HL-60 (cell line): ENCODE results near the gene SEMA3D.

Source experiments
- GABPA ChIP-seq: IDR thresholded peaks from 2 replicates; pipeline ENCODE4 v1.6.1; 2012; ENCODE audit warnings: low read depth
- POLR2AphosphoS5 ChIP-seq: IDR thresholded peaks from 2 replicates; pipeline ENCODE4 v1.6.1; 2012; ENCODE audit warnings: low read depth
- SPI1 ChIP-seq: IDR thresholded peaks from 2 replicates; pipeline ENCODE4 v1.6.1; 2012; ENCODE audit warnings: low read depth, mild to moderate bottlenecking, borderline replicate concordance
- TF ChIP-seq, protein P1 (sequence below): IDR thresholded peaks from one replicate; pipeline ENCODE4 v1.5.1; 2011; ENCODE audit warnings: low read length, control low read depth, inconsistent platforms; ENCODE audit not compliant: insufficient read depth
- TF ChIP-seq, protein P2 (sequence below): IDR thresholded peaks from 2 replicates; pipeline ENCODE4 v1.6.1; 2012; ENCODE audit warnings: low read depth; ENCODE audit not compliant: insufficient replicate concordance

DNA sequence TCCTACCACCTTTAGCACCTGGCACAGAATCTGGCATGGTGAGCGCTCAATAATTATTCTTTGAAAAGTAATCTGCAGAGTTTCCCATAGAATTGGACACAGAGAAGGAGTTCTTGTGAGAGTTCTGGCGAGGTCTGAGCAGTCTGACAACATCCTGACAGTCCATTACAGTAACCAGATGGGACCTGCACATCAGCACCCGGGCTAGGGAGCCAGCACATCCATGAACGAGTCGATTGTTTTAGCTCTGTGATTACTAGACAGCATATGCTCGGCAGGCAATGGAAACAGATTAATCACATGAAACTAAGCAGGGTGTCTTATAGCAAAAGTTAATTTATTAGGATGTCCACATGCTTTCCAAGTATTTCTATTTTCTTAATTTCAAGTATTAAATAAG lies 96.7 kb downstream of the SEMA3D start:
- TF ChIP-seq, protein P1, sequence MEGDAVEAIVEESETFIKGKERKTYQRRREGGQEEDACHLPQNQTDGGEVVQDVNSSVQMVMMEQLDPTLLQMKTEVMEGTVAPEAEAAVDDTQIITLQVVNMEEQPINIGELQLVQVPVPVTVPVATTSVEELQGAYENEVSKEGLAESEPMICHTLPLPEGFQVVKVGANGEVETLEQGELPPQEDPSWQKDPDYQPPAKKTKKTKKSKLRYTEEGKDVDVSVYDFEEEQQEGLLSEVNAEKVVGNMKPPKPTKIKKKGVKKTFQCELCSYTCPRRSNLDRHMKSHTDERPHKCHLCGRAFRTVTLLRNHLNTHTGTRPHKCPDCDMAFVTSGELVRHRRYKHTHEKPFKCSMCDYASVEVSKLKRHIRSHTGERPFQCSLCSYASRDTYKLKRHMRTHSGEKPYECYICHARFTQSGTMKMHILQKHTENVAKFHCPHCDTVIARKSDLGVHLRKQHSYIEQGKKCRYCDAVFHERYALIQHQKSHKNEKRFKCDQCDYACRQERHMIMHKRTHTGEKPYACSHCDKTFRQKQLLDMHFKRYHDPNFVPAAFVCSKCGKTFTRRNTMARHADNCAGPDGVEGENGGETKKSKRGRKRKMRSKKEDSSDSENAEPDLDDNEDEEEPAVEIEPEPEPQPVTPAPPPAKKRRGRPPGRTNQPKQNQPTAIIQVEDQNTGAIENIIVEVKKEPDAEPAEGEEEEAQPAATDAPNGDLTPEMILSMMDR, result no peak
- no peak for TF ChIP-seq POLR2AphosphoS5
- TF ChIP-seq GABPA, result no peak
- no peak for TF ChIP-seq SPI1
- TF ChIP-seq, protein P2, sequence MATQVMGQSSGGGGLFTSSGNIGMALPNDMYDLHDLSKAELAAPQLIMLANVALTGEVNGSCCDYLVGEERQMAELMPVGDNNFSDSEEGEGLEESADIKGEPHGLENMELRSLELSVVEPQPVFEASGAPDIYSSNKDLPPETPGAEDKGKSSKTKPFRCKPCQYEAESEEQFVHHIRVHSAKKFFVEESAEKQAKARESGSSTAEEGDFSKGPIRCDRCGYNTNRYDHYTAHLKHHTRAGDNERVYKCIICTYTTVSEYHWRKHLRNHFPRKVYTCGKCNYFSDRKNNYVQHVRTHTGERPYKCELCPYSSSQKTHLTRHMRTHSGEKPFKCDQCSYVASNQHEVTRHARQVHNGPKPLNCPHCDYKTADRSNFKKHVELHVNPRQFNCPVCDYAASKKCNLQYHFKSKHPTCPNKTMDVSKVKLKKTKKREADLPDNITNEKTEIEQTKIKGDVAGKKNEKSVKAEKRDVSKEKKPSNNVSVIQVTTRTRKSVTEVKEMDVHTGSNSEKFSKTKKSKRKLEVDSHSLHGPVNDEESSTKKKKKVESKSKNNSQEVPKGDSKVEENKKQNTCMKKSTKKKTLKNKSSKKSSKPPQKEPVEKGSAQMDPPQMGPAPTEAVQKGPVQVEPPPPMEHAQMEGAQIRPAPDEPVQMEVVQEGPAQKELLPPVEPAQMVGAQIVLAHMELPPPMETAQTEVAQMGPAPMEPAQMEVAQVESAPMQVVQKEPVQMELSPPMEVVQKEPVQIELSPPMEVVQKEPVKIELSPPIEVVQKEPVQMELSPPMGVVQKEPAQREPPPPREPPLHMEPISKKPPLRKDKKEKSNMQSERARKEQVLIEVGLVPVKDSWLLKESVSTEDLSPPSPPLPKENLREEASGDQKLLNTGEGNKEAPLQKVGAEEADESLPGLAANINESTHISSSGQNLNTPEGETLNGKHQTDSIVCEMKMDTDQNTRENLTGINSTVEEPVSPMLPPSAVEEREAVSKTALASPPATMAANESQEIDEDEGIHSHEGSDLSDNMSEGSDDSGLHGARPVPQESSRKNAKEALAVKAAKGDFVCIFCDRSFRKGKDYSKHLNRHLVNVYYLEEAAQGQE, result no peak
